ENCODE results near the gene ACAT1.

DNA sequence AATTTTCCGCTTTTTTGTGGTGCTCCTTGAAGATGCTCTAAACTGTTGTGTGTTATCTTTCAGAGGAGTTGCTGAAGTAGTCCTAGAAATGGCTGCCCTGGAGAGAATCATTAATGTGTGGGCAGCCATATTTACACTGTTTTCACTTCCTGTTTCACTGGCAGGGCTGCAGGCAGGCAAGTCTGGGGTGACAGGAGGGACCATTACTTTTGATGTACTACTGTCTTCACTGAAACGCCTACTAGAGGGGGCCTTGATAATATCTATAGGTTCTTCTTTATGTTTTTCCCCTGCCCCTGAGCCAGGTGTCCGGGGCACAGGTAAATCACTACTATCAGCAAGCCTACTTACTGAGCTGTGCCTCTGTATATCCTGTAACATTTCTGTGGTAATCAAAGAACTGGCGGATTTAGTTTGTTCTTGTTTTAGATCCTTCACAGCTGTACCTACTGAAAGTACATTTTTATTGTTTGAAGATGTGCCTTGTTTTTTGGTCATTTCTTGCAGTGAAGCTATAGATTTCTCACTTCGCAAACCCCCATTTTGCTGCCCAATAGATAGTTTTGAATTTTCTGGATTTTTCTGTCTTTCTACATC, 39.7 kb downstream of the ACAT1 start:
- no peak for TF ChIP-seq FOXM1 (IDR thresholded peaks at IDR 0.05; ENCODE audit: low read depth)
- TF ChIP-seq CTCF (IDR thresholded peaks at IDR 0.05) = no peak
- TF ChIP-seq JUND (IDR thresholded peaks at IDR 0.05) = no peak
- TF ChIP-seq, protein P1, sequence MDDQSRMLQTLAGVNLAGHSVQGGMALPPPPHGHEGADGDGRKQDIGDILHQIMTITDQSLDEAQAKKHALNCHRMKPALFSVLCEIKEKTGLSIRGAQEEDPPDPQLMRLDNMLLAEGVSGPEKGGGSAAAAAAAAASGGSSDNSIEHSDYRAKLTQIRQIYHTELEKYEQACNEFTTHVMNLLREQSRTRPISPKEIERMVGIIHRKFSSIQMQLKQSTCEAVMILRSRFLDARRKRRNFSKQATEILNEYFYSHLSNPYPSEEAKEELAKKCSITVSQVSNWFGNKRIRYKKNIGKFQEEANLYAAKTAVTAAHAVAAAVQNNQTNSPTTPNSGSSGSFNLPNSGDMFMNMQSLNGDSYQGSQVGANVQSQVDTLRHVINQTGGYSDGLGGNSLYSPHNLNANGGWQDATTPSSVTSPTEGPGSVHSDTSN (IDR thresholded peaks at IDR 0.05) = no peak
- no peak for TF ChIP-seq YY1 (IDR thresholded peaks at IDR 0.05; ENCODE audit: low read depth)
- TF ChIP-seq RAD21 (IDR thresholded peaks at IDR 0.05; ENCODE audit: low read length) = no peak
- no peak for TF ChIP-seq SMC3 (IDR thresholded peaks at IDR 0.05; ENCODE audit: low read depth, low read length)
